Trophoblast cell (in vitro differentiated cells and primary cell): Measurements from ENCODE around the gene DDX20.

Experiments used
- DNase-seq, 2 donors: peaks; one replicate each; pipeline ENCODE4 v3.0.0-alpha.2; 2016
- H2AFZ ChIP-seq: 2 replicates; pipeline ENCODE4 v1.6.1; 2013; ENCODE audit warnings: low read length, moderate library complexity, mild to moderate bottlenecking; ENCODE audit not compliant: insufficient read depth, poor library complexity
- H2AK5ac ChIP-seq: 2 replicates; pipeline ENCODE4 v1.6.1; 2013; ENCODE audit warnings: mild to moderate bottlenecking, low read length
- H2BK120ac ChIP-seq: 2 replicates; pipeline ENCODE4 v1.6.1; 2013; ENCODE audit warnings: low read length, mild to moderate bottlenecking, moderate library complexity; ENCODE audit not compliant: insufficient read depth, poor library complexity
- H2BK12ac ChIP-seq: 2 replicates; pipeline ENCODE4 v1.6.1; 2013; ENCODE audit warnings: mild to moderate bottlenecking, low read length, moderate library complexity
- H2BK5ac ChIP-seq: 2 replicates; pipeline ENCODE4 v1.6.1; 2013; ENCODE audit warnings: low read length, low read depth, moderate library complexity, mild to moderate bottlenecking; ENCODE audit not compliant: poor library complexity
- H3K14ac ChIP-seq: 2 replicates; pipeline ENCODE4 v1.6.1; 2013; ENCODE audit warnings: mild to moderate bottlenecking, low read length
- H3K18ac ChIP-seq: 2 replicates; pipeline ENCODE4 v1.6.1; 2013; ENCODE audit warnings: mild to moderate bottlenecking, low read length
- H3K23ac ChIP-seq: 2 replicates; pipeline ENCODE4 v1.6.1; 2013; ENCODE audit warnings: low read length
- H3K27ac ChIP-seq: 2 replicates; pipeline ENCODE4 v1.5.1; 2013; ENCODE audit warnings: low read depth, mild to moderate bottlenecking, inconsistent platforms, low read length, moderate library complexity
- H3K27me3 ChIP-seq: 2 replicates; pipeline ENCODE4 v1.6.1; 2013; ENCODE audit warnings: inconsistent platforms, mild to moderate bottlenecking, low read length, moderate library complexity; ENCODE audit not compliant: insufficient read depth
- H3K36me3 ChIP-seq, 2 experiments: 1 replicate in 1 of 2; 2 replicates in 1 of 2; pipeline ENCODE4 v1.6.1; 2013; ENCODE audit warnings: low read length in 2 of 2, mild to moderate bottlenecking in 2 of 2, moderate library complexity in 1 of 2; ENCODE audit not compliant: insufficient read depth in 2 of 2, control insufficient read depth in 1 of 2
- H3K4ac ChIP-seq: 2 replicates; pipeline ENCODE4 v1.6.1; 2013; ENCODE audit warnings: low read depth, mild to moderate bottlenecking, low read length, moderate library complexity
- H3K4me1 ChIP-seq, 2 experiments: 1 replicate in 1 of 2; 2 replicates in 1 of 2; pipeline ENCODE4 v1.6.1; 2013; ENCODE audit warnings: low read length in 2 of 2, mild to moderate bottlenecking in 2 of 2, moderate library complexity in 1 of 2; ENCODE audit not compliant: insufficient read depth in 2 of 2, control insufficient read depth in 1 of 2
- H3K4me2 ChIP-seq: 2 replicates; pipeline ENCODE4 v1.6.1; 2013; ENCODE audit warnings: inconsistent platforms, mild to moderate bottlenecking, low read length, moderate library complexity
- H3K4me3 ChIP-seq: 2 replicates; pipeline ENCODE4 v1.5.1; 2013; ENCODE audit warnings: mild to moderate bottlenecking, low read depth, low read length, inconsistent platforms
- H3K79me1 ChIP-seq: one replicate; pipeline ENCODE4 v1.6.1; 2013; ENCODE audit warnings: low read length
- H3K79me2 ChIP-seq: 2 replicates; pipeline ENCODE4 v1.6.1; 2013; ENCODE audit warnings: low read length, mild to moderate bottlenecking; ENCODE audit not compliant: control insufficient read depth, insufficient read depth, poor library complexity
- H3K9ac ChIP-seq: 2 replicates; pipeline ENCODE4 v1.6.1; 2013; ENCODE audit warnings: mild to moderate bottlenecking, low read length
- H3K9me3 ChIP-seq: 2 replicates; pipeline ENCODE4 v1.6.1; 2013; ENCODE audit warnings: low read depth, mild to moderate bottlenecking, control low read depth, inconsistent platforms, low read length; ENCODE audit not compliant: insufficient read depth
- H4K12ac ChIP-seq: 2 replicates; pipeline ENCODE4 v1.6.1; 2013; ENCODE audit warnings: low read depth, mild to moderate bottlenecking, low read length, moderate library complexity
- H4K8ac ChIP-seq: 2 replicates; pipeline ENCODE4 v1.6.1; 2013; ENCODE audit warnings: low read depth, mild to moderate bottlenecking, low read length, moderate library complexity
- H4K91ac ChIP-seq: one replicate; pipeline ENCODE4 v1.6.1; 2013; ENCODE audit warnings: low read depth, mild to moderate bottlenecking, low read length, moderate library complexity
- WGBS: extraction: QIAGEN DNeasy Blood & Tissue Kit; methylation state at CpG from one replicate; pipeline ENCODE4 v1.1.7; 2013; ENCODE audit warnings: missing lambda C conversion rate; ENCODE audit not compliant: insufficient read length, insufficient coverage; ENCODE audit errors: extremely low coverage; 5-methylcytosine and 5-hydroxymethylcytosine counted together

Gene DDX20

DNA sequence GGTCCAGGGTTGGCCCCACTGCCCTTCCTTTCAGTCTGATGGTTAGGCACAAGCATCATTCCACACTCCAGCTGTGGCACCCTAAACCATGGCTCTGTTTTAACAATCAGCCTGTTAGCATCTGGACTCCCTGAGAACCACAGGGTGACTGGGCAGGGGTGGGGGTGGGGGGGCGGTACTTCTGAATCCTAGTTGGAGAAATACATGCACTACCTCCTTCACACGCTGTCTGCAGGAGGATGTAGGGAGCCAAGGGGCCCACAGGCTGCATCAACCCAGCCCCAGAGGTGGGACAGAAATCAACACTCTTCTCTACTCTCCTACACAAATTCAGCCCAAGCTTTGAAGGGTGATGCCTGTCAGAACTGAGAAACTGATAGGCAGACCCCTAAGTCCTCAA, 23.8 kb downstream of the DDX20 start:
- H3K79me2 ChIP-seq, result no peaks in the 10 kb centered on the region
- no peak overlapping the region for H3K4me3 ChIP-seq
- no peak overlapping the region for H3K23ac ChIP-seq
- H4K12ac ChIP-seq, result no peak overlapping the region
- no peak overlapping the region for H2BK120ac ChIP-seq
- H3K27ac ChIP-seq, result no peak overlapping the region
- WGBS, result no CpG with 5 or more reads among the region's 2 CpGs
- H2BK12ac ChIP-seq, result no peak overlapping the region
- H2AFZ ChIP-seq, result no peak overlapping the region
- no peak overlapping the region for H3K18ac ChIP-seq
- no peaks in the 10 kb centered on the region for H3K27me3 ChIP-seq
- no peak overlapping the region for H3K4me2 ChIP-seq
- H3K14ac ChIP-seq, result no peak overlapping the region
- H3K36me3 ChIP-seq, result no peaks in the 10 kb centered on the region
- H3K4me1 ChIP-seq, result peaks cover 8 to 9% of the 10 kb centered on the region in 2 experiments
- H2BK5ac ChIP-seq, result no peak overlapping the region
- DNase-seq, result no peak
- H3K79me1 ChIP-seq, result no peaks in the 10 kb centered on the region
- H3K4ac ChIP-seq, result no peak overlapping the region
- no peak overlapping the region for H4K91ac ChIP-seq
- no peak overlapping the region for H2AK5ac ChIP-seq
- H3K9me3 ChIP-seq, result no peaks in the 10 kb centered on the region
- H3K9ac ChIP-seq, result no peak overlapping the region
- H4K8ac ChIP-seq, result no peak overlapping the region

GRCh38 chr1:111784273-111784901, 28.7 kb downstream of the DDX20 start:
- H3K18ac ChIP-seq, result no peak overlapping the region
- H2AK5ac ChIP-seq, result no peak overlapping the region
- H4K12ac ChIP-seq, result no peak overlapping the region
- no peak overlapping the region for H2AFZ ChIP-seq
- no peaks in the 10 kb centered on the region for H3K36me3 ChIP-seq
- no peak overlapping the region for H3K9ac ChIP-seq
- no peak overlapping the region for H3K4me2 ChIP-seq
- H3K4ac ChIP-seq, result no peak overlapping the region
- H2BK12ac ChIP-seq, result no peak overlapping the region
- H3K14ac ChIP-seq, result no peak overlapping the region
- DNase-seq, result no peak
- H3K4me3 ChIP-seq, result no peak overlapping the region
- no peak overlapping the region for H3K23ac ChIP-seq
- no peaks in the 10 kb centered on the region for H3K79me1 ChIP-seq
- H3K27me3 ChIP-seq, result no peaks in the 10 kb centered on the region
- H3K9me3 ChIP-seq, result no peaks in the 10 kb centered on the region
- H2BK5ac ChIP-seq, result no peak overlapping the region
- no peaks in the 10 kb centered on the region for H3K4me1 ChIP-seq
- no peak overlapping the region for H3K27ac ChIP-seq
- H4K8ac ChIP-seq, result no peak overlapping the region
- WGBS, result no CpG with 5 or more reads among the region's 4 CpGs
- H2BK120ac ChIP-seq, result no peak overlapping the region
- no peaks in the 10 kb centered on the region for H3K79me2 ChIP-seq
- H4K91ac ChIP-seq, result no peak overlapping the region

- H3K27ac ChIP-seq, result no peak overlapping the region
- H3K14ac ChIP-seq, result no peak overlapping the region
- H3K18ac ChIP-seq, result no peak overlapping the region
- no peak overlapping the region for H3K23ac ChIP-seq
- no peak overlapping the region for H2BK120ac ChIP-seq
- H4K8ac ChIP-seq, result no peak overlapping the region
- no peak overlapping the region for H2BK5ac ChIP-seq
- H2BK12ac ChIP-seq, result no peak overlapping the region
- no peak for DNase-seq
- H4K91ac ChIP-seq, result no peak overlapping the region
- no peaks in the 10 kb centered on the region for H3K27me3 ChIP-seq
- no CpG with 5 or more reads among the region's 9 CpGs for WGBS
- no peak overlapping the region for H3K4ac ChIP-seq
- no peak overlapping the region for H2AK5ac ChIP-seq
- H3K4me2 ChIP-seq, result no peak overlapping the region
- no peaks in the 10 kb centered on the region for H3K79me2 ChIP-seq
- H2AFZ ChIP-seq, result no peak overlapping the region
- no peaks in the 10 kb centered on the region for H3K9me3 ChIP-seq
- no peaks in the 10 kb centered on the region for H3K4me1 ChIP-seq
- no peaks in the 10 kb centered on the region for H3K79me1 ChIP-seq
- no peak overlapping the region for H3K9ac ChIP-seq
- H3K36me3 ChIP-seq, result no peaks in the 10 kb centered on the region
- H4K12ac ChIP-seq, result no peak overlapping the region
- H3K4me3 ChIP-seq, result no peak overlapping the region
These were observed 31.0 kb downstream of the DDX20 start for GRCh38 chr1:111786669-111787207.

GRCh38 chr1:111789142-111789541, 33.4 kb downstream of the DDX20 start:
- DNase-seq, result no peak
- Histone ChIP-seq H3K23ac (no peak overlapping the region), H3K27ac (no peak overlapping the region), H3K4me1 (no peaks in the 10 kb centered on the region), H3K18ac (no peak overlapping the region), H3K79me2 (no peaks in the 10 kb centered on the region), H2BK12ac (no peak overlapping the region), H3K4me2 (no peak overlapping the region), H3K9me3 (no peaks in the 10 kb centered on the region), H2BK5ac (no peak overlapping the region), H3K36me3 (no peaks in the 10 kb centered on the region), H3K79me1 (no peaks in the 10 kb centered on the region), H3K27me3 (no peaks in the 10 kb centered on the region), H2AK5ac (no peak overlapping the region), H4K12ac (no peak overlapping the region), H4K91ac (no peak overlapping the region), H2AFZ (no peak overlapping the region), H2BK120ac (no peak overlapping the region), H3K4me3 (no peak overlapping the region), H3K14ac (no peak overlapping the region), H4K8ac (no peak overlapping the region), H3K9ac (no peak overlapping the region), H3K4ac (no peak overlapping the region)
- no CpG with 5 or more reads among the region's 5 CpGs for WGBS
